GM12864 (cell line): ENCODE measurements around the gene ANKHD1.

ENCODE experiments used
- DNase-seq: peaks from one replicate; pipeline ENCODE4 v3.0.0-alpha.2; 2011; ENCODE audit warnings: low read depth
- H3K4me3 ChIP-seq: 2 replicates; pipeline ENCODE4 v1.5.1; 2011; ENCODE audit warnings: mild to moderate bottlenecking, low read depth, low read length, control low read depth
- TF ChIP-seq, protein P1 (sequence below): IDR thresholded peaks from 2 replicates; pipeline ENCODE4 v1.5.1; 2011; ENCODE audit warnings: low read depth, mild to moderate bottlenecking, moderate library complexity, low read length, control low read depth, inconsistent platforms; ENCODE audit errors: missing control alignments

Gene ANKHD1, protein sequence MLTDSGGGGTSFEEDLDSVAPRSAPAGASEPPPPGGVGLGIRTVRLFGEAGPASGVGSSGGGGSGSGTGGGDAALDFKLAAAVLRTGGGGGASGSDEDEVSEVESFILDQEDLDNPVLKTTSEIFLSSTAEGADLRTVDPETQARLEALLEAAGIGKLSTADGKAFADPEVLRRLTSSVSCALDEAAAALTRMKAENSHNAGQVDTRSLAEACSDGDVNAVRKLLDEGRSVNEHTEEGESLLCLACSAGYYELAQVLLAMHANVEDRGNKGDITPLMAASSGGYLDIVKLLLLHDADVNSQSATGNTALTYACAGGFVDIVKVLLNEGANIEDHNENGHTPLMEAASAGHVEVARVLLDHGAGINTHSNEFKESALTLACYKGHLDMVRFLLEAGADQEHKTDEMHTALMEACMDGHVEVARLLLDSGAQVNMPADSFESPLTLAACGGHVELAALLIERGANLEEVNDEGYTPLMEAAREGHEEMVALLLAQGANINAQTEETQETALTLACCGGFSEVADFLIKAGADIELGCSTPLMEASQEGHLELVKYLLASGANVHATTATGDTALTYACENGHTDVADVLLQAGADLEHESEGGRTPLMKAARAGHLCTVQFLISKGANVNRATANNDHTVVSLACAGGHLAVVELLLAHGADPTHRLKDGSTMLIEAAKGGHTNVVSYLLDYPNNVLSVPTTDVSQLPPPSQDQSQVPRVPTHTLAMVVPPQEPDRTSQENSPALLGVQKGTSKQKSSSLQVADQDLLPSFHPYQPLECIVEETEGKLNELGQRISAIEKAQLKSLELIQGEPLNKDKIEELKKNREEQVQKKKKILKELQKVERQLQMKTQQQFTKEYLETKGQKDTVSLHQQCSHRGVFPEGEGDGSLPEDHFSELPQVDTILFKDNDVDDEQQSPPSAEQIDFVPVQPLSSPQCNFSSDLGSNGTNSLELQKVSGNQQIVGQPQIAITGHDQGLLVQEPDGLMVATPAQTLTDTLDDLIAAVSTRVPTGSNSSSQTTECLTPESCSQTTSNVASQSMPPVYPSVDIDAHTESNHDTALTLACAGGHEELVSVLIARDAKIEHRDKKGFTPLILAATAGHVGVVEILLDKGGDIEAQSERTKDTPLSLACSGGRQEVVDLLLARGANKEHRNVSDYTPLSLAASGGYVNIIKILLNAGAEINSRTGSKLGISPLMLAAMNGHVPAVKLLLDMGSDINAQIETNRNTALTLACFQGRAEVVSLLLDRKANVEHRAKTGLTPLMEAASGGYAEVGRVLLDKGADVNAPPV (N-terminal part only)

DNA sequence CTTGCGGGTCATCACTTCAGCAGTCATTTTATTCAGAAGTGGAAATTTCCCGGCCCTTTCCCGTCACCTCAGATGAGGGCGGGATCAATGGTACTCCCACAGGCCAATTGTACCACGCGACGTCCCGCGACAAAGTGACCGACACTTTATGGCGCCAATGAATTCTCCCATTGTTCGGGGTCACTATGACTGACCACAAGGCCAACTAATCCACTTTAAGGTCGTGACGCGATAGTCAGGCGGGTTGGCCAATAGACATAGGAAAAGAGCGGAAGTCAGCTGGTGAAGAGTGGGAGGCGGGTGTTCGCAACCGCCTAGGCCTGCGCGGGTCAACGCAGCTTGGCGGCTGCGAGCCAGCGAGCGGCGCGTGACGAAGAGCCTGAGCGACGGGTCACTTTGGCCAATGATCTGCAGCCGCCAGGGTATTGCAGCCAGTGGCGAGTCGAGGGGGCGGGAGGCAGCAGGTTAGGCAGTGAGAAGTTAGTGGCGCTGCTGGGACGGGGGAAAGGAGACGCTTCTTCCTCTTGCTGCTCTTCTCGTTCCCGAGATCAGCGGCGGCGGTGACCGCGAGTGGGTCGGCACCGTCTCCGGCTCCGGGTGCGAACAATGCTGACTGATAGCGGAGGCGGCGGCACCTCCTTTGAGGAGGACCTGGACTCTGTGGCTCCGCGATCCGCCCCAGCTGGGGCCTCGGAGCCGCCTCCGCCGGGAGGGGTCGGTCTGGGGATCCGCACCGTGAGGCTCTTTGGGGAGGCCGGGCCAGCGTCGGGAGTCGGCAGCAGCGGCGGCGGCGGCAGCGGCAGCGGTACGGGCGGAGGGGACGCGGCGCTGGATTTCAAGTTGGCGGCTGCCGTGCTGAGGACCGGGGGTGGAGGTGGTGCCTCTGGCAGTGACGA is at the start of gene ANKHD1:
TSS of gene ANKHD1 (plus strand) at position 472 of the 896 bp plus-strand sequence. CDS start at position 607, 135 bp downstream.
- peak within 1 kb of the TSS; percentile 73 for H3K4me3 ChIP-seq
- TF ChIP-seq, protein P1, sequence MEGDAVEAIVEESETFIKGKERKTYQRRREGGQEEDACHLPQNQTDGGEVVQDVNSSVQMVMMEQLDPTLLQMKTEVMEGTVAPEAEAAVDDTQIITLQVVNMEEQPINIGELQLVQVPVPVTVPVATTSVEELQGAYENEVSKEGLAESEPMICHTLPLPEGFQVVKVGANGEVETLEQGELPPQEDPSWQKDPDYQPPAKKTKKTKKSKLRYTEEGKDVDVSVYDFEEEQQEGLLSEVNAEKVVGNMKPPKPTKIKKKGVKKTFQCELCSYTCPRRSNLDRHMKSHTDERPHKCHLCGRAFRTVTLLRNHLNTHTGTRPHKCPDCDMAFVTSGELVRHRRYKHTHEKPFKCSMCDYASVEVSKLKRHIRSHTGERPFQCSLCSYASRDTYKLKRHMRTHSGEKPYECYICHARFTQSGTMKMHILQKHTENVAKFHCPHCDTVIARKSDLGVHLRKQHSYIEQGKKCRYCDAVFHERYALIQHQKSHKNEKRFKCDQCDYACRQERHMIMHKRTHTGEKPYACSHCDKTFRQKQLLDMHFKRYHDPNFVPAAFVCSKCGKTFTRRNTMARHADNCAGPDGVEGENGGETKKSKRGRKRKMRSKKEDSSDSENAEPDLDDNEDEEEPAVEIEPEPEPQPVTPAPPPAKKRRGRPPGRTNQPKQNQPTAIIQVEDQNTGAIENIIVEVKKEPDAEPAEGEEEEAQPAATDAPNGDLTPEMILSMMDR = no peak

DNA sequence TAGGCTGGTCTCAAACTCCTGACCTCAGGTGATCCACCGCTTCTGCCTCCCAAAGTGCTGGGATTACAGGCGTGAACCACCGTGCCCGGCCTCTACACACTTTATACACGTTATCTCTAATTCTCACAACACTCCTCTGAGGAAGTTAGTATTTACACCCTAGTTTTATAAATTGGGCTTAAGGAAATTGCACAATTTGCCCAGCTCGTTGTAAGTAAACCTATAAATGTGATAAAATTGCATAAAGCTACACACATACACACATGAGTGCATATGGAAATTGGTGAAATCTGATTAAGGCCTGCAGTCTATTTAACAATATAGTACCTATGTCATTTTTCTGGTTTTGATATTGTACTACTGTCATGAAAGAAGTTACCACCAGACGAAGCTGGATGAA is 46.1 kb upstream of the ANKHD1 start:
- no peak for DNase-seq
- TF ChIP-seq, protein P1 = no peak
- H3K4me3 ChIP-seq = no peak overlapping the region

More for the DNA sequence above, at the start of gene ANKHD1:
- DNase-seq = peak; percentile 100

DNA sequence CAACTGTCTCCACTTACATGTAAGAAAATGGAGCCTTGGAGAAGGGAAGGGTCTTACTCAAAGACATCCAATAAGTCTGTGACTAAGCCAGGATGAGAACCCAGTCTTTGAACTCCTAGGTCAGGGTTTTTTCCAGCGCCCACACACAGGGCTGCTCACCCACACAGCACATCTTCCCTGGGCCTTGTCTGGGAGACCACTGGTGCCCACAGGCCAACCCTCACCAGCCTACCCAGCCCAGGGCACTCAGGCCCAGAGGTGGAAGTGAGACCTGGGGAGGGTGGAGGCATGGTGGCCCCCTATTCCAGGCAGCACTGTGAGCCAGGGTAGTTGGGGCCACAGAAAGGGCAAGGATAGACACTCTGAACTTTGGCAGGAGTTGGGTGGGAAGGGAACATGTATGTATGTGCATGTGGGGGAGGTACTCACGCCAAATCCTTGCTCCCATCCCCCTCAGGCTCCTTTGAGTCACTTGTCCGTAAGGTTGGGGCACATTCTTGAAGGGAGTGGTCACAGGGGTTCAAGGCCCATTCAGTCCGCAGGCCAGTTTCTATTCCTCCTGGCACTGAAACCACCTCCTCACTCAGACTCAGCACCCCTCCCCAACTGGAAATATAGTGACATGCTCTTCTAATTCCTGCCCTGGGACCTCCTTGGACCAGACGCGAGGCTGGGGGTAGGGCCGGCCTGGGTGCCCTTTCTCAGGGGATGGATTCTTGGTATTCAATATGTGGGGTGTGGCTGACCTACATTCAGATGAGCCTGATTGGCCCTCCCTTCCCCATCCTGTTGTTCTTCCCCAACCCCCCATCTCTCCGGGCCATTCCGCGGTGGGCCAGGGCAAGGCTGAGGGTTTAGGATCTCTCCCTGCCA is 44.5 kb upstream of the ANKHD1 start:
- H3K4me3 ChIP-seq = no peak overlapping the region
- DNase-seq = no peak
- TF ChIP-seq, protein P1 = no peak

DNA sequence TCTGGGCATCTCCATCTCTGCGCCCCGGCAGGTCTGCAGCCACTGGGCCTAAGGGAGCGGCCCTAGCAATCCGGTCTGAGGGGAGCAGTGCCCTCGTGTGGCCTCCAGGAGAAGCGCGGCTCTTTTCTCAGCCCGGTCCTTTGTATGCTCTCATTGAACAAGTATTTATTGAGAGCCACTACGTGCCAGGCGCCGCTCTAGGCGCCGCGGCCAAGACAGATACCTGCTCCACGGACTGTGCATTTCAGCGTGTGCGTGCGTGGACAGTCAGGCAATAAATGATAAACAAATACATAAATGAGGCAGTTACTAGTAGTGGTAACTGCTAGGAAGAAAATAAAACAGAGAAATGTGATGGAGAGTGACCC is 43.9 kb upstream of the ANKHD1 start:
- TF ChIP-seq, protein P1 = peak; percentile 90
- H3K4me3 ChIP-seq = no peak overlapping the region; the same call in 1 of the 2 replicates

DNA sequence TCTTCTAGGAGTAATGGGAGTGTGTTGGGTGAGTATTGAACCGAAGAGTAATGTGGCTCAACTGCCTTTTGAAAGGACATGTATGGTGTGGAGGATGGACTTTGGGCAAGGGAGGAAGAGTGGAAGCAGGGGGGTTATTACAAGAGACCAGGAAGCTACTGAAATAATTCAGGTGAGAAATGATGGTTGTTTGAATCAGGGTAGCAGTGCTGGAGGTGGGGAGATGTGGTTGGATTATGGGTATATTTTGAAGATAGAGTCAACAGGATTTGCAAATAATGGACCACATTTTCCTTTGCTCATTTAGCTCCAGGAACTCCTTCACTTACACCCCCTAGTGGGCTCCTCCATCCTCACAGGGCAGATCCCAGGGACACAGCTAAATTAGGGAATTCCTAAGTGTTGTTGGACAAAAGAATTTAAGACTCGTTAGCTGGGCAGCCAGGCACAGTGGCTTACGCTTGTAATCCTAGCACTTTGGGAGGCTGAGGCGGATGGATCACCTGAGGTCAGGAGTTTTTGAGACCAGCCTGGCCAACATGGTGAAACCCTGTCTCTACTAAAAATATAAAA is 42.8 kb upstream of the ANKHD1 start:
- TF ChIP-seq, protein P1 = peak; percentile 30
- no peak for DNase-seq
- H3K4me3 ChIP-seq = no peak overlapping the region

More for the DNA sequence above, 43.9 kb upstream of the ANKHD1 start:
- DNase-seq = peak; percentile 57
